ENCODE measurements around the gene PLCE1.
"Not testable (repeated sequence)": the region's sequence is repeated elsewhere in the genome, so short reads cannot be mapped to it uniquely, and the experiment has no call there.

Gene PLCE1

DNA sequence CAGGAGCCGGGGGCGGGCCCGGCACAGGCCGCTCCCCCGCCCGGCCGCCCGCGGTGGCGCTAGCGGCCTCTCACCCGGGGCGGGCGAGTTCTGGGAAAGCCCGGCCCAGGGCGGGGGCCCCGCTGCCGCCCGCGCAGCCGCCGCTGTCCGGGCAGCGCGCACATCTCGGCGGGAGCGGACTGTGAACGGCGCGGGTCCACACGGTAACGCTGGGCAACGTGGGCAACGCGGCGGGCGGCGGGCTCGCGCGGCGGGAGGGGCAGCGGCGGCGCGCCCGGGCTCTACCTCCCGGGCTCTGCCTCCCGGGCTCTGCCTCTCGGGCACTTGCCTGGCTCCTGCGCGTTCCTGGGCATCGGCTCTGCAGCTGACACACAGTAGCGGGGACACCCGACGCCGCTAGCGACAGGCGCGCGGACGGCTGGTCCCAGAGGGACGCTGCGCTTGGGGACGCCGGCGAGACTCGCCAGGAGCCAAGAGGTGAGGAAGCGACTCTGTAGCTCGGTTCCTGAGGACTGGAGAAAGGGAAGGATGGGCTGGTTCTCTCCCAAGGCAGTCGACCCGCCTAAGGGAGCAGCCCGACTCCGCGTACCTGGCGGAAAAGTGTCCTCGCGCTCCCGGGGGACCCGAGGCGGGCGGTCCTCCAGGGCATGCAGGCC is at the start of gene PLCE1:
TSS of gene PLCE1 (plus strand) at position 150 of the 656 bp plus-strand sequence. CDS start 37,116 bp downstream, outside the sequence.
- DNase-seq = no peak

DNA sequence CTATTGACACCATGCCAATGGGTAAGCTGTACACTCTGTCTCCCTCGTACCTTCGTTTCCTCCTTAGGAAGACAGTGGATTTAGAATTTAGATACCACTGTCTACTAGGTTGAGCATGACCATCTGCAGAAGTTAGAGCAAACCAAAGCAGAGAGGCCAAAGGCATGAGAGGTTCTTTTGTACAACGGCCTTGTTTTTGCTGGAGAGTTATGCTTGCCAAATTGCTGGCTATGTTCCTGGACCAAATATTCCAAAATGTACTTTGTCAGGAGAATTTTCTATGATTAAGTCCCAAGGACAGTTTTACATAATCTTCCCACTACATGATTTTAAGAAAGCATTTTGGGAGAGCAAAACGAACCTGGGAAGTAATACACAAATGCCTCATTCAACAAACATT is 47.9 kb upstream of the PLCE1 start:
- DNase-seq = no peak

DNA sequence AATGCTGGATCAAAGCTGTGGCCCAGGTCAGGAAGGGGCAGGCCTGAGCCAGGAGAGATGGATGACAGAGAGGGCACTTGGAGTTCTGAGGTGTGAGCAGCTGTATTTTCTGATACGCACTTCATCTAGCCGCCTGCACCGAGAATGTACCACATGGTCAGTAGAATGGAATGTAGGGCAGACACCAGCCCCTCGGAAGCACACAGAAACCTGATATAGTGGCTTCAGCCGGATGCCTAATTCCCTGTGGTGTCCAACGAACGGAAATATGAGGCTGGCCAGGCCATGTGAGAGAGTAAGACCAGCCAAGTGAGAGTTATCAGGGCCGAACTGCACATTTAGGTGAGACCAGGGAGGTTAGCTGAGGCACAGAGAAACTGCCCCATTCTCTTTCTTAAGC is 46.7 kb upstream of the PLCE1 start:
- no peak for DNase-seq

DNA sequence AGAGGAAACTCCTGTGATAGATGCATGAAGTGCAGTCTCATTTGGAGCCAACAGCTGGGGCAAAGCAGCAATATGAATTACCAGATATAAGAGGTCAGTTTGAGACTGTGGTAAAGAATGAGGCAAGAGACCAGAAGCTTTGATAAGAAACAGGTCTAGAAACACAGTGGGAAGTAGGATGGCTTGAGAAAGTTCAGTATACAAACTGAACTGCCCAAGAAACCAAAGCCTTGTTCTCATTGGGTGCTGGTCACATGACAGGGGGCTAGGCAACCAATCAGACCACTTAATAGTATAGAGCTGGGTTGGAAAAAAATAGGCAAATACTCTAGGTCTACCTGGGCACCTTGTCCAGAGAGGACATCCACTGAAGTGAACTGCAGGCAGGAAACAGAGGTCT is 46.2 kb upstream of the PLCE1 start:
- no peak for DNase-seq

DNA sequence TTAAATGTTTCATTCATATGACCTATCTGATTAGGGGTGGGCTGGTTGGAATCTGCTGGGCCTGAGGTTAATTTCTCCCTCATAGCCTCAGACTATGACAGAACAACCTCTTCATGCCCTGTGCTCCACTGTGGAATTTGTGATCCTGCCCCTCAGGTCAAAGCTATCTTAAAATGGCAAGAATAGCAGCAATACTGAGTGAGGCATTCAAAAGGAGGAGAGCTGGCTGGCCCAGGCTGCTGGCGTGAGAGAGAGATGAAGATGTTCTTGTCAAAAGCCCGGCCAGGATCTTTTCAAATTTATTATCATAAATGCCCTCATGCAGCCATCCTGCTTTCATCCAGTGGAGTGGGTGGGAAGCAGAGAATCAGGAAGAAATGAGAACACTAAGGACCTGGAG is 41.8 kb upstream of the PLCE1 start:
- no peak for DNase-seq

DNA sequence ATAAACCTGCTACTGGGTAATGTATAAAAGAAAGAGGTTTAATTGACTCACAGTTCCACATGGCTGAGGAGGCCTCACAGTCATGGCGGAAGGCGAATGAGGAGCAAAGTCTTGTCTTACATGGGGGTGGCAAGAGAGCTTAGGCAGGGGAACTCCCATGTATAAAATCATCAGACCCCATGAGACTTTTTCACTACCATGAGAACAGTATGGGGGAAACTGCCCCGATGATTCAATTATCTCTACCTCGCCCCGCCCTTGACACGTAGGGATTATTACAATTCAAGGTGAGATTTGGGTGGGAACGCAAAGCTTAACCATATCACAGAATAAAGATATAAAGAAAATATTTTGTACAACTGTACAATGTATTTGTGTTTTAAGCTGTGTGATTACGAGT is 39.4 kb upstream of the PLCE1 start:
- no peak for DNase-seq

DNA sequence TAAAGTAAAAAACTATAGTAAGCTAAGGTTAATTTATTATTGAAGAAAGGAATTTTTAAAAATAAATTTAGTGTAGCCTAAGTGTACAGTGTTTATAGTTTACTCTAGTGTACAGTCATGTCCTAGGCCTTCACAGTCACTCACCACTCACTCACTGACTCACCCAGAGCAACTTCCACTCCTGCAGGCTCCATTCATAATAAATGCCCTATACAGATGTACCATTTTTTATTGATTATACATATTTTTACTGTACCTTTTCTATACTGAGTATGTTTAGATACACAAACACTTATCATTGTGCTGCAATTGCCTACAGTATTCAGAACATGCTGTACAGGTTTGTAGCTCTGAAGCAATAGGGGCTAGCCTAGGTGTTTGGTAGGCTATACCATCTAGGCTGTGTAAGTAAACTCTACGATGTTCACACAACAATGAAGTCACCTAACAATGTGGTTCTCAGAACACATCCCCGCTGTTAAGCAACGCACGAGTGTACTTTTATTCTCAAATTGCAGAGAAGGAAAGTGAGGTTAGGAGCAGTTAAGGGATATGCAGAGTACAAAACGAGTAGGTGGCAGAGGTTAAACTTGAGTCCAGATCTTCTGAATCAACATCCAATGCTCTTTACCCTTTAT is 38.9 kb upstream of the PLCE1 start:
- no peak for DNase-seq

DNA sequence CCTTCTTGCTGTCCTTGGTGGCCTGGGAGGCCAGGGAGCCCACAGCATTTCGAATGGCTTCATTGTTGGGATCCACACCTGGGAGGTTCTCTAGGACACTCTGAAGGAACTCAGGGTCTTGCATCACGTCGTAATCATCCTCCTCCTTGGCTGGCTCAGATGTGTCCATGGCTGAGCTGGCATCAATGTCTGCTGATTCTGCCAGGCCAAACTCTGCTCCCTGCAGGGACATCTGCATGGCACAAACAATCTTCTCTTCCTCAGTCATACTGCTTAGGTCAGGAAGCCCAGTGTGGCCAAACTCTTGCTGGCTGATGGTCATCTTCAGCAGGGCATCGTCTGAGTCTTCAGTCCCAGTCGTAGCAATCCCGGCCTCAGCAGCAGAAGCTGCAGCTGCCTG is 34.9 kb upstream of the PLCE1 start:
- DNase-seq = no peak

DNA sequence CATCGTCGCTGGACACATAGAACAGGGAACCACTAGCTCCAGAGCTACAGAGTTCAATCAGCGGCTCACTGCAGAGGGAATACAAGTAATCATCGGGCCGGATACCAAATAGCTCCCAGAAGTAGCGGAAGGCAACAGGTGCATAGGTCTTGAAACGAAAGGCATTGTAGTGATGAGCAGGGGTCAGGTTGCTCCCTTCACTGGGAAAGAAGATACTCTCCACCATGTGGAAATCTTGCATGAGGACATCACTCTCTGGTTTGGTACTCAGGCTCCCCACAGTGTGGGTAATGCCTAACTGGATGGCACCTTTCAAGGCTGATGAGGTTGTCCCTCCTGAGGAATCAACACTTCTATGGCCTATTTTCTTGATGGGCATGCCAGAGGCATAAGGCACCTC is 32.7 kb upstream of the PLCE1 start:
- not testable (repeated sequence) for DNase-seq

DNA sequence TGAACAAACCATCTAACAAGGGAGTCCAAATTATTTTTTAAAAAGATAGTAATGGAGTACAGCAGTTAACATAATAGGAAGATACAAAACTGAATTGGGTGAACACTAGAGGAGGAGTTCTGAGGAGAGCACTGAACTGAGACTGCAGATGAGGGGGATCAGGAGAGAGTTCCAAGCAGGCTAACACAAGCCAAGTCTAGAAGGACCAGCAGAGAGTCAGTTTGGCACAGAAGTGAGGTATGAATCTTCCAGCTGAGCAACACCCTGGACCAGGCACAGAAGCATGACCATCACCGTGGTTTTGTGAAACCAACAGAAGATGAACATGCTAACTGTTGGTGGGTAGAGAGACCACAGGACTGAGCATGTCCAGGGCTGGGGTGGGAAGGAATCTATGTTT is 30.8 kb upstream of the PLCE1 start:
- DNase-seq = no peak

DNA sequence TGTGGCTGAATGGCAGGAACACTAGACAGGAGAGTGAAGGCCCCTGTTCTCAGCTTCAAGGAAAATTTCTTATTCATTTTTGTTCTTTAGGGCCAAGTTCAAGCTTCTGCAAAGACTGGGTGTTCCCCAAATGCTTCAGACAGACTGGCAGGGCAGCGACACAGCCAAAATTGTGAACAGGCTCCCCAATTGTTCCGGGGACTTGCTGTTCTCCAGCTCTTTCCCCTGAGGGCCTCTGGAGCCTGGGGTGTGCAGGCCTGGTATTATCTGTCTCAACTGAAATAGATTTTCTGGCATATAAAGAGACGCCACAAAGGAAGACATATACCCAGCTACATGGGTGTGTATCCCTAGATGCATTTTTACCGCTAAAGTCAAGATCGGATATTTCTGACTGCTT is 30.3 kb upstream of the PLCE1 start:
- DNase-seq = no peak

DNA sequence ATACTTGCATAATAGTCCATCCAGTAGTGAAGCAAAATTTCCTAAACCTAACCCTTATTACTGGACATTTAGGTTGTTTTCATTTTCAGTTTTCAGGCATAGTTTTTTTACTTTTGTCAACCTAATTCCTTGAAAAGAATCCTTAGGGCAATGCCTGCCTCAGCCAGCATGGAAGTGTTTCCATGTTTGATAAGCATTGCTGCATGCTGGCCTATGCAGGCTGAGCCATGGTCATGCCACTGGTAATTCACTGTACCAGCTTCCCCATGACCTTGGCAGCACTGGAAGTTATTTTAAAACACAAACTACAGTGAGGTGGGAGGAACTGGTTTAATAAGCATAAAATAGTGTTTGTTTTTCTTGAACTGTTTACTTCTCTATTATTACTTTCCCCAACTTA is 27.8 kb upstream of the PLCE1 start:
- DNase-seq = no peak

DNA sequence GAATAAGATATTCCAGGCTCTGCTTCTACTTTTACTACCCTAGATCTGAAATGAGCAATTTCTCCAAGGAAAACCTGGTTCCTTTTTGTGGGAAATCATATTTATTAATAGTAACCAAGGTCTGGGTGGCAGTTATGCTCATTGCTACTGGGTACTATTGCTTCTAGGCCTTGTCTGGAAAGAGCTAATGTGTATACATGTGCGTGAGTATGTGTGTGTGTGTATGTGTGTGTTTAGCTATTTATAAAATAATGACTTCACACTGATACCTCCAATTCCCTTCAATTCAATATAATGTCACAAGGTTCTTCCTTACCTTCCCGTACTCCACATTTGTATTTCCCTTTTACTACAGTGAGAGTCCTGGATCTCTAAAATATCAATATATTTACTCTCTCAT is 26.0 kb upstream of the PLCE1 start:
- no peak for DNase-seq

DNA sequence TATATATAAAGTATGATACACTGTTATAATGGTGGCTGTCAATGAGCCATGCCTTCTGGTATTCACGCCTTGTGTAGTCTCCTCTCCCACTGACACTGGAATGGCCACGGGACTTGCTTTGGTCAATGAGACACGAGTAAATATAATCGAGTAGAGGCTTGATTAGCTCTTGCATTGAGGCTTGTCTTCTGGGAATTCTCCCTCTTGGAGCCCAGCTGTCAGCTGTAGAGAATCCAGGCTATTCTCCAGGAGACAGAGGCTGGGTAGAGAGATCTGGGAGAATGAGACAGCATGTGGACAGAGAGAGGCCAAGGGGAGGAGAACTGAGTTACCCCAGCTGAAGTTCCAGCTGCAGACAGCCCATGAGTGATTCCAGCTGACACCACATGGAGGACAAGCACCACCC is 25.2 kb upstream of the PLCE1 start:
- DNase-seq = no peak

DNA sequence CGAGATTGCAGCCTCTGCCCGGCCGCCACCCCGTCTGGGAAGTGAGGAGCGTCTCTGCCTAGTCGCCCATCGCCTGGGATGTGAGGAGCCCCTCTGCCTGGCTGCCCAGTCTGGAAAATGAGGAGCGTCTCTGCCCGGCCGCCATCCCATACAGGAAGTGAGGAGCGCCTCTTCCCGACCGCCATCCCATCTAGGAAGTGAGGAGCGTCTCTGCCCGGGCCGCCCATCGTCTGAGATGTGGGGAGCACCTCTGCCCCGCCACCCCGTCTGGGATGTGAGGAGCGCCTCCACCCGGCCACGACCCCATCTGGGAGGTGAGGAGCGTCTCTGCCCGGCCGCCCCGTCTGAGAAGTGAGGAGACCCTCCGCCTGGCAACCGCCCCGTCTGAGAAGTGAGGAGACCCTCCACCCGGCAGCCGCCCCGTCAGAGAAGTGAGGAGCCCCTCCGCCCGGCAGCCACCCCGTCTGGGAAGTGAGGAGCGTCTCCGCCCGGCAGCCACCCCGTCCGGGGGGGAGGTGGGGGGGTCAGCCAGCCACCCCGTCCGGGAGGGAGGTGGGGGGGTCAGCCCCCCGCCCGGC is 23.2 kb upstream of the PLCE1 start:
- not testable (repeated sequence) for DNase-seq

DNA sequence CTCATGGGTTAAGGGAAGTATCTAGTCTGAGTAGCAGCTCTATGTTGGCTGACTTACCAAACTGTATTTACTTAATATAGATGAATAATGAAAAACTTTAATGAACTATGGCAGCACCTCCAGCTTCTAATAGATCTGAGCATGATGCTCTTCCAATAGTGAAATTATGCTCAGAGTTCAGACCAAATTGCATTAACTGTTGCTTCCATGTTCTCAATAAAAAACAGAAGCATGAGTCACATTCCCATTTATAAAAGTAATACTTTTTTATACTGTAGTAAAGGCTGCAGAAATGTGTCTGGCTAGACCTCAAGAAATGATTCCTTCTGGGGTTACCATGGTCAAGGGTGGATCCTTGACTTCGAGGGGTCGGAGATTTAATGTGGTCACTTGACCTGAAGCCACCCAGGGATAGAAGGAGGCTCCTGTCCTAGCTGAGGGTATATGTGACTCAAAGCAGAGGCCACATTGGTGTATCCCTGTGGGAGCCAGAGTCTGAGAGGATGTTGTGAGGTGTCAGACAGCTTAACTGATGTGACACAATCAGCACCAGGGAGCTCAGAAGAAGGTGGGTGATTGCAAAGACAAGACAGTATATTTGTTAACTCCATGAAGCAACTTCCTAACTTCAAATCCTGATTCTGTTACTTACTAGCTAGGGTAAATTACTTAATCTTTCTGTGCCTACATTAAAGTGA is 19.8 kb upstream of the PLCE1 start:
- DNase-seq = no peak

DNA sequence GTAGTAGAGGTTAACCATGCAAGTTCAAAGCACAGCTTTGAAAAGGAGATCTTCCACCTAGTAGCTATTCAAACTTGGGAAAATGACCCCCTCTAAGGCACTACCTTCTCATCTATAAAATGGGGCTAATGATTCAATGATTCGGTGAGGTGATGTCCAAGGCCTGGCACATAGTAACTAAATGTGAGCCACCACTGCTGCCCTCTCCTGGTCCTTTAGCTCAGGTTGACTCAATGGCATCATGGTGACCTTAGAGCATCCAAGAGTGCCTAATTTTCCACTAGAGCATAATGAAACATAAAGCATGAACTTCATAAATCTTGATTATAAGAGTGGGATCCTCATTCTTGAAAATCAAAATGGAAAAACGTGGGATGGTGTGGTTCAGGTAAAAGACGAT is 16.3 kb upstream of the PLCE1 start:
- DNase-seq = no peak

DNA sequence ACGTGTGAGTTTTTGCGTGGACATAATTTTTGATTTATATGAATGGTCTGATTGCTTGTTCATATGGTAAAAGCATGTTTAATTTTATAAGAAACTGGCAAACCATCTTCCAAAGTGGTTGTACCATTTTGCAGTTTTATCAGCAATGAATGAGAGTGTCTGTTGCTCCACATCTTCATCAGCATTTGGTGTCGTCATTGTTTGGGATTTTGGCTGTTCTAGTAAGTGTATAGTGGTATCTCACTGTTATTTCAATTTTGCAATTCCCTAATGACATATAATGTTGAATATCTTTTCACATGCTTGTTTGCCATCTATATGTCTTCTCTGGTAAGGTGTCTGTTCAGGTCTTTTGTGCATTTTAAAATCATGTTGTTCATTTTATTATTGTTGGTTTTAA is 13.2 kb upstream of the PLCE1 start:
- no peak for DNase-seq

DNA sequence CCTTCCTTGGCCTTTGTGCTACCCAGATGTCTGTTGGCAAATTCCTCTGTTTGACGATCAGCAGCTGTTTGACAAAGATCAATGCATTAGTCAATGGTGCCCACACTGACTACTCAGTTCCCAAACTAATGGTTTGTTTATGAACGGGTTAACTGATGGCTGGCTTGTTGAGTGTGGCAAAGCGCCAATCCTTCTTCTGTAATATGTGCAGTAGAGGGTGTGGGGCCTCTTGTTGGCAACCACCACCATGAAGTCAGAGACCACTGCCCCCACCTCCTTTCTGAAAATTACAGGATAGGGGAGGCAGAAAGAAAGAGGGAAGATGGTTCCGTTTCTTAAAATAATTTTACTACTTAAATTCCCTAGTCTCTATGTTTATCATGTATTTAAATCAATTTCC is 2.6 kb upstream of the PLCE1 start:
- DNase-seq = no peak

DNA sequence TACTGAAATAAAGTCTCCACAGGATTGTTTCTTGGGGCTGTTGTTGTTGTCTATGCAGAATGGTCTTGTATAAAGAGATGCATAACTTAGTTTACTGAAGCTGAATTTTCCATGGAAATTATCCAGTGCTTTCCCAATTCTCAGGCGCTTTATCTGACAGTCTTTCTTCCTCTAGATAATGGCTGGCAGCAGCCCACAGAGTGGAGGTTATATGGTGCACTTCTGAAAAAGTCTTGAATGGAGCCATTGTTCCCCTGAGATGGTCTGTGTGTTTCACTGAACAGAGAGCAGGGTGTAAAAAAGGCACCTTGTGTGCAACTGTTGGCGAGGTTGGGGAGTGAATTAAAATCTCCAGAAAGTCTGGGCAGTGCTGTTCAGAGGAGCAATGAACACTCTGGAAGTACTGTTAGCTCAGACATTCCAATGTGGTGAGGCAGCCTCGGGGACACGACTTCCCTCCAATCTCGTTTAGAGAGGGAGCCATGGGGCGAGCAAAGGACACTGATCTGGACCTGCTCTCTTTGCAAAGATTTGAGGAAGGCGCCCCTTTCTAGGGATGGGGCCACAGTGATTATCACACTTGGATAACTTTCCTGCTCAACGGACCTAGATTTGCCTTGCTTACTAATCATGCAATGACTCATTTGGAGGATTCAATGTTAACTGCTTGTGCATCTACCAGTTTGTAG is 2.0 kb upstream of the PLCE1 start:
- DNase-seq = no peak

DNA sequence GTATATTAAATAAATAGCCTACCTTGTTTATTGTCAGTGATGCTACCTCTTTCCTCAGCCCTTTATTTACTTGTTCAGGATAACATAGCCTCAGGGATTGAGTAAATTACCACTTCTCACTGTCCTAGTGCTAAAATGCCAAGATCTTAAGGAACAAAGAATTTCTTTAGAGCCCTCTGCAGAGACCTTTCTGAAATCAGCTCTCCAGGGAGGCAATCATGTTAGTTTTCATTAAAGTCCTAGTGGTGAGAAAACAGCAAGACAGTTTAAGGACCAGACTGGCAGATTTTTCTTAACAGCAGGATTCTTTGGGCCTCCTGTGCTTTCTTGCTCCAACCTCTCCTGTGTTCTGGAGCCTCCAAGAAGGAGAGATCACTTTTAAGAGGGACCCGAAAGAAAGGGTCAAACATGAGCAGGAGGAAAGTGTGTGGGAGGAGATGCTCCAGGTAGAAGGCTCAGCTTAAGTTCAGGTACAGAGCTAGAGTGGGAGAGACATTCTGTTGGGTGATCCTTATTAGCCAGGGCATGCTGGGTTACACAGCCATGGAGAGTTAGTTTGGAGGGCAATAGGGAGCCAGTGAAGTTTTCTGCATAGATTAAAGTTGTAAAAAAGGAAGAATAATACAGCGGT is 1.2 kb upstream of the PLCE1 start:
- DNase-seq = no peak

DNA sequence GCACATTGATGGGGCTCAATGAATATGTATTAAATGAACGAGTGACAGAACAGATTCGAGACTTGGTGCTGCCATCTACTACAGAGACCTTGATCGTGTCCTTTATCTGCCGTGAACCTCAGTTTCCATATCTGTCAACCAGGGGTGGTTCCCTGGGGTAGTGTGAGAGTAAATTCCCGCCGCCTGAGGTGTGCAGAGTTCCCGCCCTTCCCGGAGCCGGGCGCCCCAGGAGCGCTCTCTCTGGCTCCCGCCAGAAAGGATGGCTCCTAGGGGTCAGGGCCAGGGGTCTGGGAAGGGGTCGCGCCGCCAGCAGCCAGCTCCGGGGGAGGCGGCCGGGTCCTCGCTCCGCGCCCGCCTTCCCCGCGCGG is 333 bp upstream of the PLCE1 start:
- no peak for DNase-seq

DNA sequence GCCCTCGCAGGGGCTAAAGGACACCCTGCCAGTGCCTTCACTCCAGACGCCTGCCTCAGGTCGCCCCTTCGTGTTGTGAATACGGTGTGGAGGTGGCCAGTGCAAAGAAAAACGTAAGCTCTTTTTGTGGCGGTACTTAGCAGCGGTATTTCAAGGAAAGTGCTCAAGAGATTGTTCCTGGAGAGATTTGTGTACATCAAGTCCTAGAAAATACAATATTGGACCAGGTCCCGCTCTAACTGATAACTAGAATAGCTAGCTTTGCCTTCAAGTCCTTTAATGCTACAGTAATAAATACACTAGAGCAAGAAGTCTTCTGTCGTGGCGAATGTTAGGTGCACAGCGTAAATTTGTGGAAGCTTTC is 689 bp downstream of the PLCE1 start:
- no peak for DNase-seq

All from activated CD4-positive, alpha-beta T cell treated with anti-CD3 and anti-CD28 coated beads, Interleukin-2, amount 50 U/mL, for 16 hours (primary cell).